Breast epithelium (tissue), 4 donors: ENCODE measurements around the gene SLC9A3. TPM values are rescaled to one million over a fixed set of nuclear protein-coding genes. Genes with fewer than 3 reads are reported as not detected.

ENCODE experiments used
- DNase-seq, 2 donors: peaks; one replicate each; pipeline ENCODE4 v3.0.0-alpha.2; 2019; ENCODE audit warnings: low spot score in 2 of 2
- H3K27ac ChIP-seq, 2 donors: fragments of 200-600 bp; sonication (generic) in 1 of 2; one replicate each; pipeline ENCODE4 v1.5.1; 2016 to 2019; ENCODE audit warnings: mild to moderate bottlenecking in 1 of 2
- H3K27me3 ChIP-seq, 2 donors: fragments of 200-600 bp; sonication (generic) in 1 of 2; one replicate each; pipeline versions ENCODE4 v1.5.1 to v1.6.0; 2017 to 2019; ENCODE audit warnings: control low read depth in 1 of 2, mild to moderate bottlenecking in 1 of 2
- H3K36me3 ChIP-seq: fragments of 200-600 bp; one replicate; pipeline ENCODE4 v1.5.1; 2019
- H3K4me1 ChIP-seq, 2 donors: fragments of 200-600 bp; sonication (generic); one replicate each; pipeline ENCODE4 v1.5.1; 2016 to 2019; ENCODE audit warnings: control low read depth in 1 of 2
- H3K4me3 ChIP-seq, 3 donors: fragments of 200-600 bp; sonication (generic); 1 replicate in 2 of 3; 2 replicates in 1 of 3; pipeline ENCODE4 v1.5.1; 2016 to 2019; ENCODE audit warnings: mild to moderate bottlenecking in 3 of 3, moderate library complexity in 2 of 3
- H3K9me3 ChIP-seq, 2 donors: fragments of 200-600 bp; sonication (generic) in 1 of 2; one replicate each; pipeline ENCODE4 v1.5.1; 2016 to 2019; ENCODE audit warnings: control low read depth in 1 of 2
- CTCF ChIP-seq, 3 donors: fragments of 450-650 bp; IDR thresholded peaks; one replicate each; pipeline ENCODE4 v1.5.1; 2016 to 2017; ENCODE audit warnings: antibody characterized with exemption in 3 of 3, mild to moderate bottlenecking in 3 of 3, moderate library complexity in 3 of 3
- POLR2A ChIP-seq: fragments of 450-650 bp; IDR thresholded peaks from one replicate; pipeline ENCODE4 v1.6.1; 2016; ENCODE audit warnings: antibody characterized with exemption, mild to moderate bottlenecking, moderate library complexity
- POLR2AphosphoS5 ChIP-seq, 3 donors: sonication (generic); formaldehyde crosslinking; IDR thresholded peaks; one replicate each; pipeline ENCODE4 v1.6.1; 2017; ENCODE audit warnings: antibody characterized with exemption in 3 of 3
- intact Hi-C: fragments of 100-400 bp; cut with DNase I; formaldehyde crosslinking; loops from one replicate; pipeline ENCODE4 v1.15.1; 2023; ENCODE audit warnings: low total_unique reads
- total RNA-seq, 3 donors: library from RNA; depleted of rRNA; stranded (reverse); fragments of >200 nt; gene quantifications; one replicate each; pipeline ENCODE4 v1.1.0, GENCODE V29; 2016

Gene SLC9A3
- total RNA-seq, 3 donors from 2014 or later: 1.1 to 5.6 (median 2.3) TPM

GRCh38 chr5:482506-482905 is 41.7 kb downstream of the SLC9A3 start:
- Histone ChIP-seq H3K36me3 (no peaks in the 10 kb centered on the region), H3K9me3 (no peaks in the 10 kb centered on the region), H3K4me3 (no peak overlapping the region), H3K27me3 (peaks cover 9 to 87% of the 10 kb centered on the region in 2 donors), H3K27ac (no peak overlapping the region), H3K4me1 (no peaks in the 10 kb centered on the region)
- DNase-seq: no peak
- intact Hi-C loops: no loop called here
- TF ChIP-seq POLR2AphosphoS5 (IDR thresholded peaks at IDR 0.05) (no peak), POLR2A (no peak), CTCF (IDR thresholded peaks at IDR 0.05) (no peak)

GRCh38 chr5:482021-482420 is 42.2 kb downstream of the SLC9A3 start:
- Histone ChIP-seq H3K4me3 (no peak overlapping the region), H3K27me3 (peaks cover 9 to 91% of the 10 kb centered on the region in 2 donors), H3K9me3 (no peaks in the 10 kb centered on the region), H3K27ac (no peak overlapping the region), H3K4me1 (no peaks in the 10 kb centered on the region), H3K36me3 (no peaks in the 10 kb centered on the region)
- intact Hi-C loops: no loop called here
- DNase-seq: no peak
- no peak for TF ChIP-seq POLR2A
- TF ChIP-seq CTCF (IDR thresholded peaks at IDR 0.05): no peak
- TF ChIP-seq POLR2AphosphoS5 (IDR thresholded peaks at IDR 0.05): no peak

- Histone ChIP-seq H3K9me3 (no peaks in the 10 kb centered on the region), H3K27me3 (peaks cover 14 to 95% of the 10 kb centered on the region in 2 donors), H3K4me3 (no peak overlapping the region), H3K4me1 (peaks cover 0 to 4% of the 10 kb centered on the region in 2 donors), H3K36me3 (no peaks in the 10 kb centered on the region), H3K27ac (no peak overlapping the region)
- TF ChIP-seq POLR2A: no peak
- no peak for TF ChIP-seq CTCF (IDR thresholded peaks at IDR 0.05)
- intact Hi-C loops: no loop called here
- DNase-seq: no peak
Observed at GRCh38 chr5:481347-481746, 42.9 kb downstream of the SLC9A3 start.

- DNase-seq: no peak
- no peak overlapping the region for H3K4me3 ChIP-seq
- peaks cover 0 to 6% of the 10 kb centered on the region in 2 donors for H3K4me1 ChIP-seq
- no peaks in the 10 kb centered on the region for H3K9me3 ChIP-seq
- peaks cover 14 to 95% of the 10 kb centered on the region in 2 donors for H3K27me3 ChIP-seq
- no peak overlapping the region for H3K27ac ChIP-seq
- intact Hi-C loops: no loop called here
- H3K36me3 ChIP-seq: no peaks in the 10 kb centered on the region
- TF ChIP-seq POLR2A: no peak
- no peak for TF ChIP-seq POLR2AphosphoS5 (IDR thresholded peaks at IDR 0.05)
- TF ChIP-seq CTCF (IDR thresholded peaks at IDR 0.05): no peak
Observed at GRCh38 chr5:479566-480319, 44.5 kb downstream of the SLC9A3 start.

- no peak overlapping the region for H3K4me3 ChIP-seq
- intact Hi-C loops: no loop called here
- no peak overlapping the region for H3K27ac ChIP-seq
- no peaks in the 10 kb centered on the region for H3K36me3 ChIP-seq
- TF ChIP-seq POLR2AphosphoS5 (IDR thresholded peaks at IDR 0.05): no peak
- no peak for TF ChIP-seq POLR2A
- TF ChIP-seq CTCF (IDR thresholded peaks at IDR 0.05): no peak
- H3K4me1 ChIP-seq: peaks cover 0 to 6% of the 10 kb centered on the region in 2 donors
- no peak for DNase-seq
- peaks cover 14 to 92% of the 10 kb centered on the region in 2 donors for H3K27me3 ChIP-seq
- H3K9me3 ChIP-seq: no peaks in the 10 kb centered on the region
Observed at GRCh38 chr5:478982-479535, 45.2 kb downstream of the SLC9A3 start.
